GM18499 (cell line): ENCODE data around the gene MYL6B.
"Not testable (repeated sequence)": the region's sequence is repeated elsewhere in the genome, so short reads cannot be mapped to it uniquely, and the experiment has no call there.

Experiments used
- ATAC-seq: cut with Tn5 transposase; IDR thresholded peaks from one replicate; pipeline ENCODE4 v1.9.1; 2021; ENCODE audit warnings: moderate number of reproducible peaks; ENCODE audit not compliant: insufficient read depth, unreplicated experiment

Gene MYL6B

GRCh38 chr12:56163533-56164344 lies 11.4 kb downstream of the MYL6B start:
- no peak for ATAC-seq

- no peak for ATAC-seq
Measured at GRCh38 chr12:56164345-56164729, 11.9 kb downstream of the MYL6B start.

GRCh38 chr12:56165369-56165768 lies 13.0 kb downstream of the MYL6B start:
- no peak for ATAC-seq

- no peak for ATAC-seq
Measured at GRCh38 chr12:56169229-56169759, 16.9 kb downstream of the MYL6B start.

- ATAC-seq: no peak
Measured at GRCh38 chr12:56172839-56173238, 20.5 kb downstream of the MYL6B start.

- no peak for ATAC-seq
Measured at GRCh38 chr12:56178347-56178746, 26.0 kb downstream of the MYL6B start.

- ATAC-seq: no peak
Measured at GRCh38 chr12:56186957-56187356, 34.6 kb downstream of the MYL6B start.

GRCh38 chr12:56188131-56188777 lies 35.9 kb downstream of the MYL6B start:
- no peak for ATAC-seq

GRCh38 chr12:56188778-56189098 lies 36.4 kb downstream of the MYL6B start:
- no peak for ATAC-seq

GRCh38 chr12:56189099-56189917 lies 36.9 kb downstream of the MYL6B start, which contains the start of gene SMARCC2:
TSS of gene SMARCC2 (minus strand) at chr12:56189483. CDS start at chr12:56189461, 22 bp downstream.
- no peak for ATAC-seq

- no peak for ATAC-seq
Measured at GRCh38 chr12:56189918-56190694, 37.7 kb downstream of the MYL6B start.

- ATAC-seq: no peak
Measured at GRCh38 chr12:56190695-56191155, 38.3 kb downstream of the MYL6B start.

- ATAC-seq: no peak
Measured at GRCh38 chr12:56192582-56192981, 40.2 kb downstream of the MYL6B start.

GRCh38 chr12:56193025-56193578 lies 40.7 kb downstream of the MYL6B start:
- ATAC-seq: no peak

GRCh38 chr12:56196818-56197550 lies 44.6 kb downstream of the MYL6B start:
- ATAC-seq: not testable (repeated sequence)

GRCh38 chr12:56197921-56198635 lies 45.7 kb downstream of the MYL6B start:
- ATAC-seq: no peak

- no peak for ATAC-seq
Measured at GRCh38 chr12:56198836-56199235, 46.4 kb downstream of the MYL6B start.

GRCh38 chr12:56202366-56202765 lies 50.0 kb downstream of the MYL6B start:
- ATAC-seq: no peak
